GM12878 (cell line): ENCODE data around the gene ERC1. TPM values are rescaled to one million over a fixed set of nuclear protein-coding genes. Genes with fewer than 3 reads are reported as not detected.

Experiments
- ATAC-seq: fragments of 200-7000 bp; cut with Tn5 transposase; 3 replicates; pipeline ENCODE4 v1.9.1; 2020; ENCODE audit warnings: mild to moderate bottlenecking, moderate library complexity
- BruUV-seq: library from RNA; stranded (reverse); fragments of 400-500 nt; replicated peaks from 2 replicates; lab custom pipeline; 2021; lab: Mats Ljungman, UMichigan
- CTCF ChIA-PET: fragments of 300-600 bp; sonication (Branson Sonifier 250); formaldehyde crosslinking; extraction: SDS; loops from one replicate; lab custom pipeline; 2021; ENCODE audit warnings: inconsistent platforms; lab: Yijun Ruan, JAX
- POLR2A ChIA-PET: fragments of 350-600 bp; formaldehyde crosslinking; extraction: SDS; loops from one replicate; lab custom pipeline; 2021; ENCODE audit warnings: inconsistent platforms; lab: Charles Lee
- RAD21 ChIA-PET: fragments of 300-600 bp; sonication (Branson Sonifier 250); formaldehyde crosslinking; loops from one replicate; lab custom pipeline; 2023; ENCODE audit warnings: antibody characterized with exemption; ENCODE audit not compliant: unreplicated experiment; lab: Charles Lee
- SMC1A ChIA-PET: fragments of 300-600 bp; sonication (Branson Sonifier 250); formaldehyde crosslinking; loops from one replicate; lab custom pipeline; 2023; ENCODE audit not compliant: unreplicated experiment, uncharacterized antibody; lab: Charles Lee
- DNase-seq: peaks from one replicate; pipeline ENCODE4 v3.0.0-alpha.2; 2011; ENCODE audit warnings: low read depth, low spot score
- FAIRE-seq: peaks from 3 replicates; lab custom pipeline; 2011; peaks lifted over from hg19 to GRCh38; lab: Jason Lieb, UNC
- H2AFZ ChIP-seq: 2 replicates; pipeline ENCODE4 v1.6.0; 2011; ENCODE audit warnings: low read depth, low read length, control low read depth; ENCODE audit not compliant: control insufficient read depth
- H3K27ac ChIP-seq: 2 replicates; pipeline ENCODE4 v1.5.1; 2011; ENCODE audit warnings: control low read depth; ENCODE audit not compliant: control insufficient read depth, insufficient read depth
- H3K27me3 ChIP-seq, 2 experiments: replicated peaks in 1 of 2; 2 replicates each; pipeline versions ENCODE4 v1.6.0 to v1.6.1; 2011; ENCODE audit warnings: low read length in 1 of 2; ENCODE audit not compliant: control insufficient read depth in 2 of 2, insufficient read depth in 2 of 2
- H3K36me3 ChIP-seq, 2 experiments: 2 replicates each; pipeline ENCODE4 v1.5.1; 2011; ENCODE audit warnings: low read length in 1 of 2; ENCODE audit not compliant: control insufficient read depth in 2 of 2, insufficient read depth in 2 of 2
- H3K4me1 ChIP-seq: 2 replicates; pipeline ENCODE4 v1.6.1; 2011; ENCODE audit warnings: mild to moderate bottlenecking, low read length, moderate library complexity, mixed read lengths; ENCODE audit not compliant: control insufficient read depth, insufficient read depth
- H3K4me2 ChIP-seq: 2 replicates; pipeline ENCODE4 v1.6.0; 2011; ENCODE audit warnings: control low read depth; ENCODE audit not compliant: control insufficient read depth, insufficient read depth
- H3K4me3 ChIP-seq: fragments of 200-600 bp; sonication (generic); 2 replicates; pipeline ENCODE4 v1.5.1; 2016
- H3K79me2 ChIP-seq: 2 replicates; pipeline ENCODE4 v1.6.0; 2011; ENCODE audit warnings: low read length; ENCODE audit not compliant: control insufficient read depth, insufficient read depth
- H3K9ac ChIP-seq: 2 replicates; pipeline ENCODE4 v1.8.0; 2011; ENCODE audit warnings: low read length, control low read depth, mixed read lengths; ENCODE audit not compliant: control insufficient read depth, insufficient read depth
- H3K9me3 ChIP-seq: replicated peaks from 3 replicates; pipeline ENCODE4 v1.5.1; 2011; ENCODE audit warnings: mild to moderate bottlenecking, low read length; ENCODE audit not compliant: control insufficient read depth, insufficient read depth
- H4K20me1 ChIP-seq: 2 replicates; pipeline ENCODE4 v1.6.0; 2011; ENCODE audit not compliant: control insufficient read depth, insufficient read depth
- CBFB ChIP-seq: IDR thresholded peaks from 2 replicates; pipeline ENCODE4 v1.6.1; 2016; ENCODE audit warnings: antibody characterized with exemption, low read depth
- CEBPB ChIP-seq, 2 experiments: fragments of 150-350 bp in 1 of 2; IDR thresholded peaks; 2 replicates each; pipeline ENCODE4 v1.6.1; 2012 to 2014; ENCODE audit warnings: low read depth in 2 of 2, low read length in 2 of 2, borderline replicate concordance in 1 of 2, inconsistent platforms in 1 of 2
- CEBPZ ChIP-seq: fragments of 150-350 bp; IDR thresholded peaks from 2 replicates; pipeline ENCODE4 v1.6.1; 2016; ENCODE audit warnings: low read depth, low read length
- FOXM1 ChIP-seq: IDR thresholded peaks from 2 replicates; pipeline ENCODE4 v1.6.1; 2012; ENCODE audit warnings: low read depth, mild to moderate bottlenecking, inconsistent platforms, low read length, moderate library complexity
- HDGF ChIP-seq: fragments of 450-650 bp; IDR thresholded peaks from 2 replicates; pipeline ENCODE4 v1.6.1; 2016; ENCODE audit warnings: antibody characterized with exemption
- JUND ChIP-seq: IDR thresholded peaks from 2 replicates; pipeline ENCODE4 v1.6.1; 2012; ENCODE audit warnings: low read depth, mild to moderate bottlenecking, low read length, improper control_type of control experiment, moderate library complexity
- MXI1 ChIP-seq: fragments of 150-350 bp; IDR thresholded peaks from 2 replicates; pipeline ENCODE4 v1.6.1; 2011; ENCODE audit warnings: low read depth, mild to moderate bottlenecking, inconsistent platforms, low read length, improper control_type of control experiment
- PRDM15 ChIP-seq: fragments of 450-650 bp; formaldehyde crosslinking; IDR thresholded peaks from 2 replicates; pipeline ENCODE4 v1.4.0; 2020; ENCODE audit warnings: mild to moderate bottlenecking, moderate library complexity
- SKIL ChIP-seq: fragments of 450-650 bp; IDR thresholded peaks from 2 replicates; pipeline ENCODE4 v1.6.1; 2017; ENCODE audit warnings: mild to moderate bottlenecking, low read depth, inconsistent platforms; ENCODE audit not compliant: poor library complexity, severe bottlenecking
- WGBS: methylation state at CpG from one replicate; pipeline ENCODE4 v1.1.6; 2016; ENCODE audit warnings: low lambda C conversion rate; ENCODE audit not compliant: insufficient replicate concordance, insufficient coverage; ENCODE audit errors: missing lambda C conversion rate; 5-methylcytosine and 5-hydroxymethylcytosine counted together
- in situ Hi-C: fragments of 300-500 bp; cut with MboI; formaldehyde crosslinking; loops from 9 replicates; pipeline ENCODE4 v1.14.3; 2018; ENCODE audit warnings: mixed read lengths
- intact Hi-C: fragments of 100-400 bp; cut with micrococcal nuclease; formaldehyde crosslinking; loops from one replicate; pipeline ENCODE4 v1.14.2; 2022; ENCODE audit not compliant: unreplicated experiment
- polyA plus RNA-seq, 11 experiments: library from polyadenylated mRNA; depleted of rRNA in 4 of 11; unstranded in 6 of 11; stranded (reverse) in 5 of 11; fragments of >200 nt; fragmentation: Nextera tagmentation in 4 of 11; fragmentation: Illumina TruSeq in 1 of 11; extraction: Ambion mirVana in 4 of 11; extraction: Trizol in 1 of 11; gene quantifications; 1 replicate in 1 of 11; 2 replicates in 10 of 11; pipeline versions ENCODE4 v1.2.1 to v1.2.3, GENCODE V29; 2011 to 2016; ENCODE audit warnings: inconsistent platforms in 2 of 11, missing spikeins in 2 of 11, low read depth in 1 of 11
- total RNA-seq, 4 experiments: library from RNA; depleted of rRNA in 3 of 4; stranded (reverse); fragments of >200 nt in 3 of 4; fragmentation: Illumina TruSeq in 1 of 4; extraction: Trizol in 1 of 4; gene quantifications; 2 replicates each; pipeline versions ENCODE4 v1.2.1 to v1.2.3, GENCODE V29; 2013 to 2021

The ERC1 gene
- total and polyA plus RNA-seq, 10 of the 15 experiments (the other 5 are each of a cell fraction or from before 2014, with no cell fraction given): 0.75 to 8.0 (median 5.0) TPM

- TF ChIP-seq PRDM15 (CRISPR knock-in tag): no peak
- TF ChIP-seq, all 136 proteins: peak for 0
These were observed 528.6 kb downstream of the ERC1 start (continued) for GRCh38 chr12:1519642-1520041.

- ChIA-PET POLR2A (no interaction called here), SMC1A (interaction anchor here (1.0 to 1.1 kb wide), 2 partner anchors 61 to 80 kb away, joined by 3 to 5 read pairs; no protein-coding TSS in a partner anchor), RAD21 (no interaction called here), CTCF (interaction anchor here (1.1 to 8.1 kb wide), 5 partner anchors 24 to 406 kb away, joined by 4 to 193 read pairs (median 7); no protein-coding TSS in a partner anchor)
- DNase-seq (no peak), ATAC-seq (no peak), FAIRE-seq (no peak)
- in situ Hi-C loops (no loop called here), intact Hi-C loops (no loop called here)
- no peak overlapping the region for H3K4me2 ChIP-seq
- TF ChIP-seq FOXM1 (no peak), JUND (no peak), CBFB (no peak), CEBPZ (no peak), CEBPB (IDR thresholded peaks at IDR 0.05; ENCODE audit: borderline replicate concordance in 1 of 2, low read depth in 2 of 2, low read length in 2 of 2) (no peak), SKIL (no peak), MXI1 (no peak), HDGF (no peak)
- no peaks in the 10 kb centered on the region for H3K36me3 ChIP-seq
- H4K20me1 ChIP-seq: no peaks in the 10 kb centered on the region
- no peaks in the 10 kb centered on the region for H3K9me3 ChIP-seq
- H3K9ac ChIP-seq: no peak overlapping the region
- H3K4me3 ChIP-seq: no peak overlapping the region
- no peaks in the 10 kb centered on the region for H3K79me2 ChIP-seq
- no peaks in the 10 kb centered on the region for H3K27me3 ChIP-seq
- WGBS: 52% methylated on average over 8 of the region's 8 CpGs
- no peak overlapping the region for H2AFZ ChIP-seq
- no TSS peak for BruUV-seq
- H3K4me1 ChIP-seq: no peaks in the 10 kb centered on the region
- no peak overlapping the region for H3K27ac ChIP-seq
These were observed 532.0 kb downstream of the ERC1 start for GRCh38 chr12:1523046-1523445.
